K562 treated with DMSO at 1 percent for 24 hours (cell line): ENCODE measurements around the gene SLC12A4. TPM values are rescaled to one million over a fixed set of nuclear protein-coding genes. Genes with fewer than 3 reads are reported as not detected.

Experiments
- total RNA-seq: library from RNA; unstranded; fragments of 300-600 nt; gene quantifications from 2 replicates; pipeline ENCODE4 v1.2.3, GENCODE V29; 2022; ENCODE audit warnings: low read depth; ENCODE audit not compliant: insufficient read depth

Gene SLC12A4
- total RNA-seq = 22.5 and 23.8 TPM in 2 replicates

DNA sequence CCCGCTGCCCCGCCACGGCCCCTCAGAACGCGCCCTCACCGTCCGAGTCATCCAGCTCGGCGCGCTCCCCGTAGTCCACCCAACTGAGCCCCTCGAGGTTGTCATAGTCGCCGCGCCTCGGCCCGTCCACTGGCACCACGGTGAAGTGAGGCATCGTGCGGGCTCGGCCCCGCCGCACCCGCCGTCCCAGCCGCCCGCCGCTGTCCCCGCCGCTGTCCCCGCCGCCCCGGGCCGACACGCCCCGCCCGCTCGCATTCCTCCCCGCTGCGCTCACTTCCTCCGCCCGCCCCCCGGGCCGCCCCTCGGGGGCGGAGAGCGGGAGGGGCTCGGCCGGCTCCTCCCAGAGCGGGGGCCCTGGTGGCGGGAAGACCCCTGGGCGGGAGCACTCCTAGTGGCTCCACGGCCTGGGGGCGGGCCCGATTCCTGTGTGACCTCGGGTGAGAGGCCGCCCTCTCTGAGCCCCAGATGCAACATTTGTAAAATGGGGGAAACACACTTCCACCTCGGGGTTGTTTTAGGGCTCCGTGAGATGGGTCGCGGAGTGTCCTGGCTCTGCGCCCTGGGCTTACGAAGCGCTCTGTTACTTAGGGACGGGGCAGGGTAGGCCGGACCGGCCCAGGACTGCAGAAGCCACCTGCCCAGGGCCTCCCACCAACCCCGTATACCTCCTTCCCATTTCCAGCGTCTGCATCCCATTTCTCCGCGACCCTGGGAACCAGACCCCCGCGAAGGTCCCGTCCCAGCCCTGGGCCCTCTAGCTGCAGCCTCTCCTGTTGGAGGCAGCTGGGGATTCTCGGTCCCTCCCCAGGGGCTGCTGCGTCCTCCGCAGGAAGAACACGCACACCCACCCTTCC lies at the start of gene SLC12A4:
SLC12A4 (minus strand) TSS at position 238 of the 854 bp plus-strand sequence; CDS start at position 154, 84 bp downstream.

DNA sequence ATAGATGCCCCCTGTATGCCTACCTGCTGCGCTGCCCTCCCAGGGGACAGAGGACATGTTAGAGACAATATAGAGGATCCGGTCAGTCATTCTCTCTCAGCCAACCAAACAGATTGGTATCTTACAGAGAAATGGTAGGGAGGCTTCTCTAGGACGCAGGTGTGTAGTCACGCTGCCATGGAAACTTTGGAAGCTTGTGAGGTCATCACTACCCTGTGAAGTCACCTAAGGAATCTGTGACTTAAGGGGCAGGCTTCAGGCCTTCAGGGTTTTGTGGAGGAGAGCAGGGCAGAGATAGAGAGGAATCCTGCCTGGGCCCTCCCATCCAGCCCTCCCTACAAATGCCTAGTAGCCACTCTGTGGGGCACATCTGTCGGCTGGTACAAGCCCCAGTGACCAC lies 47.2 kb upstream of the SLC12A4 start, which contains the start of gene DPEP2NB:
DPEP2NB (minus strand) TSS at position 231 of the 400 bp plus-strand sequence; CDS start at position 90, 141 bp downstream.

DNA sequence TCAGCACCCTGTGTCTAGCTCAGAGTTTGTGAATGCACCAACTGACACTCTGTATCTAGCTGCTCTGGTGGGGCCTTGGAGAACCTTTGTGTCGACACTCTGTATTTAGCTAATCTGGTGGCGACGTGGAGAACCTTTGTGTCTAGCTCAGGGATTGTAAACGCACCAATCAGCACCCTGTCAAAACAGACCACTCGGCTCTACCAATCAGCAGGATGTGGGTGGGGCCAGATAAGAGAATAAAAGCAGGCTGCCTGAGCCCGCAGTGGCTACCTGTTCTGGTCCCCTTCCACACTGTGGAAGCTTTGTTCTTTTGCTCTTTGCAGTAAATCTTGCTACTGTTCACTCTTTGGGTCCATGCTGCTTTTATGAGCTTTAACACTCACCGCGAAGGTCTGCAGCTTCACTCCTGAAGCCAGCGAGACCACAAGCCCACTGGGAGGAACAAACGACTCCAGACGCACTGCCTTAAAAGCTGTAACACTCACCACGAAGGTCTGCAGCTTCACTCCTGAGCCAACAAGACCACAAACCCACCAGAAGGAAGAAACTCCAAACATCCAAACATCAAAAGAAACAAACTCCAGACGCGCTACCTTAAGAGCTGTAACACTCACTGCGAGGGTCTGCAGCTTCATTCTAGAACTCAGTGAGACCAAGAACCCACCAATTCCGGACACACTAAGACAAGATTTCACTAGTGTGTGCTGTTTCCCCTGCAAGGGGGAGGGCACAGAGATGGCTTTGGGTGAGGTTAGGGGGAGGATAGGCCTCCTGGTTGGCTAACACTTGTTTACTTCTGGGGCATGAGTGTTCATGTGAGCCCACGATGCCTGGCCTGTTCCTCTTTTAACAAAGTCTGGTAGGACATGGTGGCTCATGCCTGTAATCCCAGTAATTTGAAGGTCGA lies 30.6 kb upstream of the SLC12A4 start, which contains the start of gene DPEP2:
DPEP2 (minus strand) TSS at position 706 of the 910 bp plus-strand sequence. CDS start 6,272 bp downstream, outside the sequence.

DNA sequence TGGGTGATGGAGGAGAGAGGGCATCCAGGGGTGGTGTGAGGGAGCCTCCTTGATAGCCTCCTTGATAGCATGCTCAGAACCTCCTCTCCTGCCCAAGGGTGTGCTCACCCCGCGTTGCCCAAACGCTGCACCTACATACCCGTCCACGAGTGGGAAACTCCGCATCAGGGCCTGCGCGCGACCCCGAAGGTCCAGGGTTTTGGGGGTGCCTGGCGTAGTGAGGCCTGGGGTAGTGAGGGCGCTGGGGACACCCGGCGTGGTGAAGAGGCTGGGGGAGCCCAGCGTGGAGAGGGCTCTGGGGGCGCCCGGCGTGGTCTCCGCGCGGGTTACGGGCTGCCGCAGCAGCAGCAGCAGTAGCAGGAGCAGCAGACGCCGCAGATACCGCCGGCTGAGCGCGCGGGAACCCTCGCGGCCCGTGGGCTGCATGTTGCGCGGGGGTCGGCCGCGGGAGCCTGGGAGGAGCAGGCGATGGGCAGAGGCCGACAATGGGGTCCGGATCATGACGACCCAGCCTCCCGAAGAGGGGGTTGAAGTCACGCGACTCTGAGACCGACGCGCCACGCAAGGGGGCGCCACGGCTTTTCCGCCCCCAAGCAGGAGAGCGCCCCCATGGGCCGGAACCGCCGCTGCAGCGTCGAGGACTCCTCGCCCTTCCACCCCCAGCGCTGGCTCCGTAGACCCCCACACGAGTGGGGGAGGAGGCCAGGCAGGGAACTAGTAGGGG lies 11.7 kb upstream of the SLC12A4 start, which contains the start of gene DPEP3:
DPEP3 (minus strand) TSS at position 545 of the 724 bp plus-strand sequence; CDS start at position 426, 119 bp downstream.

DNA sequence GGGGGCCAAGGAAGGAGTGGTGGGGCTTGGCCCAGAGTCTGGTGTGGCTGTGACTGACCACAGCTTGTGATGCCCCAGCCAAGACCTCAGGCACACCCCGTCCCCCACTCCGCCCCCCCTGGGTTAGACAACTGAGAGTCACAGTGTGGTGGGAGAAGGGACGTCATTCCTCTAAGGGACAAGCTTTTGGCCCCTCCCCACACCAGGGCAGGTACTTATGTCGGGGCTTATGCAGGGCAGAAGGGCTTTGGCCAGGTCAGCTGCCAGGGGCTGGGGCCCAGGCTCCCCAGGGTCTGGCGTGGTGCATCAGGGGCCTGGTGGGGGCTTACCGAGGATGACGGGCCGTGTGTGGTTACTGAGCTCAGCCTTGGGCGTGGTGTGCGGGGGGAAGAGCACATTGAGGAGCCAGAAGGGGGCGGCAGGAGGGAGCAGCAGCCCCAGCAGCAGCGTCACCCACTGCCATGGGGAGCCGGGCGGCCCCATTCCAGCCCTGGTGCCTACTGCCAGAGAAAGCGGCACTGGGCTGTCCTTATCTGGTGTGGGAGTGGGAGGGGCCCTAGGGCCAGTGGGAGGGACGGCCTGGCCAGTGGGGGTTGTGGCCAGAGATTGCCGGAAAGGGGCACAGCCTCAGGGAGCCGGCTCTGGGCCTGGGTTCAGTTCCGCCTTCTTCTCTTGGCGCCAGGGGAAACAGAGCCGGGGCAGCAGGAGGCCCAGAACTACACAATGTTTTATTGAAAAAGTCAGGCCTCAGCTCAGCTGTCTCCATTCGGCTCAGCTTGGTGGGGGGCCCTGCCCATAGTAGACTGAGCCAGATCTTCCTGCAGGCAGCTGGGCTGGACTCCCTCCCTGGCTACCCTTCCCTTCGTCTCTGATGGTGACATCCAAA lies 24.6 kb downstream of the SLC12A4 start, which contains the start of gene LCAT:
LCAT (minus strand) TSS at position 502 of the 886 bp plus-strand sequence; CDS start at position 483, 19 bp downstream.

DNA sequence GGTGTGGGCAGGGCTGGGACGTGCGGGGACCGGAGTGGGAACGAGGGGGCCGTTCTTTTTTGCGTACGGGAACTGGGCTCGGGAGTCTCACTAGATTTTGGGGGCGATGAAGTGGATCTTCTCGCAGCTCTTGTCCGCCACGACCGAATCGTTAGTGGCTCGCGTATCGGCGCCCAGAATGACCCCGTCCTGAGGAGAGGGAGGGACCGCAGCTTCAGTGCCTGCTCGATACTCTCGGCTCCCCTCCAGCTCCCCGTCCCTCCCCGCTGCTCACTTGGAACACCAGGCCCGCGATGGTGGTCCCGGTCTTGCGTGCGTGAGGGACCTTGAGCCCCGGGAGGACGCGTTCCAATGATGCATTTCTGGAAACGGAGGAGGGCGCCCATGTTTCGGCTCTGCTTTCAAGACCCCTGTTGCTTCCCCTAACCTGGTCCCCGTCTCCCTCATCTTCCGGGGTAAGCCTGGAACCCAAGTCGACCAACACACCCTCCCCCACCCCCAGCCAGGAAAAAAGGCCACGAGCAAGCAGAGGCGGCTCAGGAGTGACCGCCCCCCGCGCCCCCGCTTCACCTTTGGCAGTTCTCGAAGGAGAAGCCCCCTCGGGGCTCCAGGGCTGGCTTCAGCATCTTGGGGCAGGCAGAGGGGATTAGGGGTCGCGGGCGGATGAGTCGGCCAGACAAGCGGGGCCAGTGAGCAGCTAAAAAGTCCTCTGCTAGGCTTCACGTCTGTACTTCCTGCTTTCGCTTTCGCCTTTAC lies 32.1 kb downstream of the SLC12A4 start, which contains the start of gene PSMB10:
PSMB10 (minus strand) TSS at position 727 of the 756 bp plus-strand sequence; CDS start at position 626, 101 bp downstream.

DNA sequence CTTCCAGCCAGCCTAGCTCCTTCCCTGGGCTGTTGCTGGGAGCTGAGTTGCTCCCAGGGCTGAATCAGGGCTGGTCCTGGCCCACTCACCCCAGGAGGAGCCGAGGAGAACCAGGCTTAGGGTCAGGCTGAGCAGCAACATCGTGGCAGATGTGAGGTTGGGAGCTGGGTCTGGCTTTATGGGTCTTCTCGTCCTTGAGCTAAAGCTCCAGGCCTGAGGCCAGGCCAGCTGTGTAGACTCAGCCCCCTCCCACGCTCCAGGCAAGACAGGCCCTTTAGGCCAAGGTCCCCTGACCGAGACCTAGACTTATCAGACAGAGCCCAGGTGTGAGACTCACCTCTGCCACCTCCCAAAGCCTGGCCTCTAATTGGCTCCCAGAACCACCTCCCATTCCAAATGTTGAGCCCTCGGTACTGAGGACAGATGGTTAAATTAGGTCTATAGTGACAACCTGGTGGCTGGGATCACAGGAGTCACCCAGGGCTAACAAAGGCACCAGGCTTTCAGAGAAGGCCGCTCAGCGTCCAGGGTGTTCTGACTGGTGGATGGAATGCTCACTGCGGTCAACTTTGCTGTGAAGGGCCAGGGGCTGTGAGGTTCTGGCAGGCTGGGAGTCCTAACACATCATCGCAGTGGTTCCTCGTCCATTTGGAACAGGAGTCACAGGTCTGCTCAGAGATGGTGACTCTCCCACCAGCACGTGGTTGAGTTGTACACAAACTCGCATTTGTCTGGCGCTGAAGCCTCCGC lies 36.5 kb downstream of the SLC12A4 start, which contains the start of gene CTRL:
CTRL (minus strand) TSS at position 151 of the 750 bp plus-strand sequence; CDS start at position 141, 10 bp downstream.

Other genes with a start within 250 kb of the SLC12A4 start
- 19.9 and 22.5 TPM in 2 replicates for gene GFOD2, start 249.3 kb downstream of the SLC12A4 start, total RNA-seq
- 16.9 and 17.6 TPM in 2 replicates for gene RANBP10, start 162.1 kb downstream of the SLC12A4 start, total RNA-seq
- 0.10 TPM in 1 of 2 replicates, not detected in the other for gene TSNAXIP1, start 161.7 kb downstream of the SLC12A4 start, total RNA-seq
- 58.7 and 62.7 TPM in 2 replicates for gene THAP11, start 126.3 kb downstream of the SLC12A4 start, total RNA-seq
- 76.3 and 84.1 TPM in 2 replicates for gene NUTF2, start 121.7 kb downstream of the SLC12A4 start, total RNA-seq
- 67.2 and 75.8 TPM in 2 replicates for gene CENPT, start 120.9 kb downstream of the SLC12A4 start, total RNA-seq
- gene EDC4, start 95.6 kb downstream of the SLC12A4 start, total RNA-seq = 91.7 and 98.7 TPM in 2 replicates
- gene NRN1L, start 83.8 kb downstream of the SLC12A4 start, total RNA-seq = 2.9 and 3.1 TPM in 2 replicates
- 46.0 and 46.8 TPM in 2 replicates for gene PSKH1, start 75.4 kb downstream of the SLC12A4 start, total RNA-seq
- 0.59 and 1.3 TPM in 2 replicates for gene CTRL, start 36.8 kb downstream of the SLC12A4 start, total RNA-seq
- 110 and 120 TPM in 2 replicates for gene PSMB10, start 31.8 kb downstream of the SLC12A4 start, total RNA-seq
- gene LCAT, start 24.5 kb downstream of the SLC12A4 start, total RNA-seq = 5.5 and 9.9 TPM in 2 replicates
- not detected in 2 replicates for gene DPEP3, start 11.9 kb upstream of the SLC12A4 start, total RNA-seq
- gene DPEP2, start 30.8 kb upstream of the SLC12A4 start, total RNA-seq = 2.8 and 3.0 TPM in 2 replicates
- not detected in 2 replicates for gene DPEP2NB, start 47.3 kb upstream of the SLC12A4 start, total RNA-seq
- gene DDX28, start 54.6 kb upstream of the SLC12A4 start, total RNA-seq = 17.4 and 20.0 TPM in 2 replicates
- gene DUS2, start 54.6 kb upstream of the SLC12A4 start, total RNA-seq = 10.8 and 12.3 TPM in 2 replicates
- 31.2 and 35.3 TPM in 2 replicates for gene NFATC3, start 116.7 kb upstream of the SLC12A4 start, total RNA-seq